ENCODE data around the gene MTMR1.

The MTMR1 gene

DNA sequence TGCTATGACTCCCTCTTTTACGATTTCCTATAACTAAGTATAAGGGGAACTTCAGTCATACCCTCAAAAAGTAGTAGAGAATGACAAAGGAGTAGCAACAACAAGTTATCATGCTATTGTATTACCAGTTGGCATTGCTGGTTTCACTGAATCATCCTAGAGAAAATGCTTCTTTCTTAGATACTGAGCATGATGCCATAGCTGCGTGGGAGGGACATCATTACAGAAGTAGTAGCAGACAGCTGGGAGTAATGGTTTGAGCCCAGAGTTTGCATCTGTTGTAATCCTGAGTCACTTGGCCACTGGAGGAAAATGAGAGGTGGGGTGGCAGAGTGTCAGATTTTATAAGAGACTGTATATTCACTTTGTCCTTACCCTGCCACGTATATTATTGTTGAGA lies 38.6 kb downstream of the MTMR1 start:
- no peak overlapping the region for H3K4me3 ChIP-seq (ENCODE audit: low read length)
- DNase-seq (ENCODE audit: low read depth), result no peak

GRCh38 chrX:150736475-150736874 lies 43.3 kb downstream of the MTMR1 start:
- no peak overlapping the region for H3K4me3 ChIP-seq (ENCODE audit: low read length)
- DNase-seq (ENCODE audit: low read depth), result no peak
- TF ChIP-seq, protein P1, sequence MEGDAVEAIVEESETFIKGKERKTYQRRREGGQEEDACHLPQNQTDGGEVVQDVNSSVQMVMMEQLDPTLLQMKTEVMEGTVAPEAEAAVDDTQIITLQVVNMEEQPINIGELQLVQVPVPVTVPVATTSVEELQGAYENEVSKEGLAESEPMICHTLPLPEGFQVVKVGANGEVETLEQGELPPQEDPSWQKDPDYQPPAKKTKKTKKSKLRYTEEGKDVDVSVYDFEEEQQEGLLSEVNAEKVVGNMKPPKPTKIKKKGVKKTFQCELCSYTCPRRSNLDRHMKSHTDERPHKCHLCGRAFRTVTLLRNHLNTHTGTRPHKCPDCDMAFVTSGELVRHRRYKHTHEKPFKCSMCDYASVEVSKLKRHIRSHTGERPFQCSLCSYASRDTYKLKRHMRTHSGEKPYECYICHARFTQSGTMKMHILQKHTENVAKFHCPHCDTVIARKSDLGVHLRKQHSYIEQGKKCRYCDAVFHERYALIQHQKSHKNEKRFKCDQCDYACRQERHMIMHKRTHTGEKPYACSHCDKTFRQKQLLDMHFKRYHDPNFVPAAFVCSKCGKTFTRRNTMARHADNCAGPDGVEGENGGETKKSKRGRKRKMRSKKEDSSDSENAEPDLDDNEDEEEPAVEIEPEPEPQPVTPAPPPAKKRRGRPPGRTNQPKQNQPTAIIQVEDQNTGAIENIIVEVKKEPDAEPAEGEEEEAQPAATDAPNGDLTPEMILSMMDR (conservative IDR thresholded peaks at IDR 0.05; ENCODE audit: low read depth, low read length), result no peak

More for the DNA sequence above, 38.6 kb downstream of the MTMR1 start:
- TF ChIP-seq, protein P1 (conservative IDR thresholded peaks at IDR 0.05; ENCODE audit: low read depth, low read length), result no peak

GRCh38 chrX:150752124-150752523 lies 58.9 kb downstream of the MTMR1 start:
- TF ChIP-seq, protein P1 (conservative IDR thresholded peaks at IDR 0.05; ENCODE audit: low read depth, low read length), result no peak
- no peak for DNase-seq (ENCODE audit: low read depth)
- H3K4me3 ChIP-seq (ENCODE audit: low read length), result no peak overlapping the region

GRCh38 chrX:150753357-150753756 lies 60.2 kb downstream of the MTMR1 start:
- TF ChIP-seq, protein P1 (conservative IDR thresholded peaks at IDR 0.05; ENCODE audit: low read depth, low read length), result no peak
- no peak overlapping the region for H3K4me3 ChIP-seq (ENCODE audit: low read length)
- DNase-seq (ENCODE audit: low read depth), result no peak

DNA sequence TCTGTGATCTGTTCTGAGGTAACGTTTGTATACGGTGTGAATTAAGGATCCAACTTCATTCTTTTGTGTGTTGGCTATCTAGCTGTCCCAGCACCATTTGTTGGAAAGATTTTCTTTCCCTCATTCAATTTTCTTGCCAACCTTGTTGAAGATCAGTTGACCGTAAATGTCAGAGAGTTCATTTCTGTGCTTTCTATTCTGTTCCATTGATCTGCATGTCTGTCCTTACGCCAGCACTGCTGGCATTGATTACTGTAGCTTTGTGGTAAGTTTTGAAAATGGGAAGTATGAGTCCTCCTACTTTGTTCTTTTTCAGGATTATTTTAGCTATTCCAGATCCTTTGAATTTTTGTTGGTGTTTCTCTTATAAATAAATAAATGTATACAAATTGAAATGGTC lies 60.8 kb downstream of the MTMR1 start:
- DNase-seq (ENCODE audit: low read depth), result no peak
- TF ChIP-seq, protein P1 (conservative IDR thresholded peaks at IDR 0.05; ENCODE audit: low read depth, low read length), result no peak
- H3K4me3 ChIP-seq (ENCODE audit: low read length), result no peak overlapping the region

- no peak overlapping the region for H3K4me3 ChIP-seq (ENCODE audit: low read length)
- TF ChIP-seq, protein P1 (conservative IDR thresholded peaks at IDR 0.05; ENCODE audit: low read depth, low read length), result no peak
- no peak for DNase-seq (ENCODE audit: low read depth)
Observed at GRCh38 chrX:150757371-150757770, 64.2 kb downstream of the MTMR1 start.

DNA sequence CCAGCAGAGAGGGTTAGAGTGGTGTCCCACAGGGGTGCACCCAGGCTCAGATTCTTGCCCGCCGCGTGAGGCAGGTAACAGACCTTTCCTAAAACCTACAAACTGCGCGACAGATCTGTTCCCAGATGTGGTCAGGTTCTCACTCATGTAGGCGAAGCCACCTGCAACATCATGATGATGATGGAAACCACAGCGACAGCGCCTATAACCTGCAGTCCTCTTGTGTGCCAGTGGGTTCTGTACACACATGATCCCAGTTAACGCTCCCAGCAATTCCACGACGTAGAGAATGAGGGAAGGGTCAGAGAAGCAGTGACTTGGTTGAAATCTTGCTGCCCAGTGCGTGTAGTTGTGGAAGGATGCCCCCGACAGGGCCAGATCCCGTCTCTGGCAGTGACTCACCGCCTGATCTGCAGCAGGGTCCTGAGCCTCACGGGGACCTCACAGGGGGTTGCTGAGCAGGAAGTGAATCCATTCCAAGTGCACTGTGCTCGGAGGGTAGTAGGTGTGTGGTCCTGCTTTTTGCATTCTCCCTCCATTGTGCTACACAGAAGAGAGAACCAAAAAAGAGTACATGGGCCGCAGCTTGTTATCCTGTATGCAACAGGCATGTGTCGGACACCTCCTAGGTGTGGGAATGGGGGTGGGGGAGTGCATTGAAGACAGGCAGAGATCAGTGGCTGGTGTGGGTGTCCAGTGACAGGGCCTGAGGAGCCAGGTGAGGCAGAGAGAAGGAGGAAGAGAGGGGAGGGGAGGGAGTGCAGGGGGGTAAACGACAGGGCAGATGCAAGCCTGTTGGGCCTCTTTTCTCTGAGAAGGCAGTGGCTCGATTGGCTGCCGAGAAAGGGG lies 66.6 kb downstream of the MTMR1 start:
- H3K4me3 ChIP-seq (ENCODE audit: low read length), result no peak overlapping the region
- no peak for DNase-seq (ENCODE audit: low read depth)
- TF ChIP-seq, protein P1 (conservative IDR thresholded peaks at IDR 0.05; ENCODE audit: low read depth, low read length), result no peak
